DND-41 (cell line): ENCODE results near the gene ZFHX3.

ENCODE experiments used
- ATAC-seq: fragments of 200-7000 bp; cut with Tn5 transposase; 3 replicates; pipeline ENCODE4 v1.9.1; 2021; ENCODE audit warnings: low read depth; ENCODE audit not compliant: insufficient read depth
- DNase-seq: peaks from one replicate; pipeline ENCODE4 v3.0.0-alpha.2; 2020
- H2AFZ ChIP-seq: 2 replicates; pipeline ENCODE4 v1.6.0; 2012; ENCODE audit warnings: low read depth, low read length
- H3K27ac ChIP-seq: 2 replicates; pipeline ENCODE4 v1.5.1; 2012; ENCODE audit warnings: low read length, inconsistent platforms
- H3K27me3 ChIP-seq: fragments of 200-600 bp; sonication (generic); 2 replicates; pipeline ENCODE4 v1.6.0; 2012; ENCODE audit warnings: low read length, mild to moderate bottlenecking, inconsistent platforms; ENCODE audit not compliant: insufficient read depth, poor library complexity
- H3K36me3 ChIP-seq: 2 replicates; pipeline ENCODE4 v1.5.1; 2012; ENCODE audit warnings: low read length, inconsistent platforms; ENCODE audit not compliant: insufficient read depth
- H3K4me1 ChIP-seq: 2 replicates; pipeline ENCODE4 v1.5.1; 2012; ENCODE audit warnings: mild to moderate bottlenecking, low read length; ENCODE audit not compliant: insufficient read depth
- H3K4me2 ChIP-seq: 2 replicates; pipeline ENCODE4 v1.6.0; 2012; ENCODE audit warnings: mild to moderate bottlenecking, moderate library complexity, low read length, inconsistent platforms; ENCODE audit not compliant: insufficient read depth
- H3K4me3 ChIP-seq, 2 experiments: fragments of 200-600 bp in 1 of 2; shearing (Covaris generic) in 1 of 2; 2 replicates each; pipeline ENCODE4 v1.5.1; 2012 to 2016; ENCODE audit warnings: inconsistent platforms in 2 of 2, low read length in 2 of 2, mild to moderate bottlenecking in 2 of 2, low read depth in 1 of 2, moderate library complexity in 1 of 2
- H3K79me2 ChIP-seq: 2 replicates; pipeline ENCODE4 v1.6.0; 2012; ENCODE audit warnings: low read length, inconsistent platforms; ENCODE audit not compliant: insufficient read depth
- H3K9ac ChIP-seq: 2 replicates; pipeline ENCODE4 v1.6.0; 2012; ENCODE audit warnings: low read depth, mild to moderate bottlenecking, inconsistent platforms, low read length, moderate library complexity
- H3K9me3 ChIP-seq: 2 replicates; pipeline ENCODE4 v1.5.1; 2012; ENCODE audit warnings: low read length, moderate library complexity, mild to moderate bottlenecking, inconsistent platforms; ENCODE audit not compliant: insufficient read depth, severe bottlenecking
- H4K20me1 ChIP-seq: 2 replicates; pipeline ENCODE4 v1.6.0; 2012; ENCODE audit warnings: low read length; ENCODE audit not compliant: insufficient read depth
- CTCF ChIP-seq: IDR thresholded peaks from 2 replicates; pipeline ENCODE4 v1.5.1; 2012; ENCODE audit warnings: borderline replicate concordance, low read length, moderate library complexity, mild to moderate bottlenecking; ENCODE audit not compliant: poor library complexity, severe bottlenecking; ENCODE audit errors: extremely low read depth
- EZH2 ChIP-seq: IDR thresholded peaks from 3 replicates; pipeline ENCODE4 v1.6.1; 2012; ENCODE audit warnings: borderline replicate concordance, low read depth, mild to moderate bottlenecking, moderate library complexity, low read length, inconsistent platforms; ENCODE audit not compliant: severe bottlenecking

Gene ZFHX3

GRCh38 chr16:72937916-72938794 is 109.8 kb downstream of the ZFHX3 start:
- H3K4me2 ChIP-seq: no peak overlapping the region
- H3K36me3 ChIP-seq: no peaks in the 10 kb centered on the region
- H3K27ac ChIP-seq: no peak overlapping the region
- no peak overlapping the region for H2AFZ ChIP-seq
- ATAC-seq (no peak), DNase-seq (no peak)
- peaks cover 8% of the 10 kb centered on the region; the same call in 1 of the 2 replicates for H4K20me1 ChIP-seq
- H3K27me3 ChIP-seq: no peaks in the 10 kb centered on the region
- H3K79me2 ChIP-seq: no peaks in the 10 kb centered on the region
- no peak overlapping the region for H3K4me3 ChIP-seq
- H3K9ac ChIP-seq: no peak overlapping the region
- no peaks in the 10 kb centered on the region for H3K9me3 ChIP-seq
- H3K4me1 ChIP-seq: no peaks in the 10 kb centered on the region
- TF ChIP-seq EZH2: no peak

- no peak overlapping the region for H3K27ac ChIP-seq
- no peak overlapping the region for H3K4me3 ChIP-seq
- no peak overlapping the region for H2AFZ ChIP-seq
- ATAC-seq (no peak), DNase-seq (no peak)
- H3K4me2 ChIP-seq: no peak overlapping the region
- H3K4me1 ChIP-seq: no peaks in the 10 kb centered on the region
- no peaks in the 10 kb centered on the region for H3K79me2 ChIP-seq
- H4K20me1 ChIP-seq: peaks cover 11% of the 10 kb centered on the region; the same call in 1 of the 2 replicates
- no peak overlapping the region for H3K9ac ChIP-seq
- H3K36me3 ChIP-seq: no peaks in the 10 kb centered on the region
- TF ChIP-seq CTCF (no peak), EZH2 (no peak)
- no peaks in the 10 kb centered on the region for H3K27me3 ChIP-seq
- no peaks in the 10 kb centered on the region for H3K9me3 ChIP-seq
Observed at GRCh38 chr16:72937360-72937759, 110.6 kb downstream of the ZFHX3 start.

- H3K27me3 ChIP-seq: no peaks in the 10 kb centered on the region
- H3K9ac ChIP-seq: no peak overlapping the region
- no peak overlapping the region for H3K27ac ChIP-seq
- H3K36me3 ChIP-seq: no peaks in the 10 kb centered on the region
- H3K9me3 ChIP-seq: no peaks in the 10 kb centered on the region
- H2AFZ ChIP-seq: no peak overlapping the region
- ATAC-seq (no peak), DNase-seq (no peak)
- H3K4me3 ChIP-seq: no peak overlapping the region
- H4K20me1 ChIP-seq: peaks cover 15% of the 10 kb centered on the region; the same call in 1 of the 2 replicates
- no peaks in the 10 kb centered on the region for H3K4me1 ChIP-seq
- H3K79me2 ChIP-seq: no peaks in the 10 kb centered on the region
- TF ChIP-seq CTCF (no peak), EZH2 (no peak)
- no peak overlapping the region for H3K4me2 ChIP-seq
Observed at GRCh38 chr16:72936408-72936807, 111.5 kb downstream of the ZFHX3 start.

GRCh38 chr16:72935896-72936295 is 112.0 kb downstream of the ZFHX3 start:
- Histone ChIP-seq H2AFZ (no peak overlapping the region), H3K9me3 (no peaks in the 10 kb centered on the region), H4K20me1 (peaks cover 16% of the 10 kb centered on the region; the same call in 1 of the 2 replicates), H3K4me3 (no peak overlapping the region), H3K9ac (no peak overlapping the region), H3K27ac (no peak overlapping the region), H3K4me2 (no peak overlapping the region), H3K27me3 (no peaks in the 10 kb centered on the region), H3K4me1 (no peaks in the 10 kb centered on the region), H3K36me3 (no peaks in the 10 kb centered on the region), H3K79me2 (no peaks in the 10 kb centered on the region)
- ATAC-seq (no peak), DNase-seq (no peak)
- TF ChIP-seq CTCF (no peak), EZH2 (no peak)
